ENCODE measurements around the gene TAF11L6.
"Not testable (repeated sequence)": the region's sequence is repeated elsewhere in the genome, so short reads cannot be mapped to it uniquely, and the experiment has no call there.

- not testable (repeated sequence) for TF ChIP-seq ZNF274 (IDR thresholded peaks at IDR 0.05; ENCODE audit: low read depth, low read length); SUZ12 (IDR thresholded peaks at IDR 0.05; ENCODE audit: extremely low read depth, insufficient read depth, insufficient read length); YY1 (IDR thresholded peaks at IDR 0.05; ENCODE audit: insufficient read depth, insufficient read length)
Observed at GRCh38 chr5:17519508-17519907, 9.0 kb upstream of the TAF11L6 start.
